ENCODE measurements around the gene ATP1A1. TPM values are rescaled to one million over a fixed set of nuclear protein-coding genes. Genes with fewer than 3 reads are reported as not detected.

ATP1A1 gene
- total and polyA plus RNA-seq, 9 of the 15 experiments (the other 6 are each of a cell fraction or from before 2014, with no cell fraction given): 99.3 to 513 (median 234) TPM

DNA sequence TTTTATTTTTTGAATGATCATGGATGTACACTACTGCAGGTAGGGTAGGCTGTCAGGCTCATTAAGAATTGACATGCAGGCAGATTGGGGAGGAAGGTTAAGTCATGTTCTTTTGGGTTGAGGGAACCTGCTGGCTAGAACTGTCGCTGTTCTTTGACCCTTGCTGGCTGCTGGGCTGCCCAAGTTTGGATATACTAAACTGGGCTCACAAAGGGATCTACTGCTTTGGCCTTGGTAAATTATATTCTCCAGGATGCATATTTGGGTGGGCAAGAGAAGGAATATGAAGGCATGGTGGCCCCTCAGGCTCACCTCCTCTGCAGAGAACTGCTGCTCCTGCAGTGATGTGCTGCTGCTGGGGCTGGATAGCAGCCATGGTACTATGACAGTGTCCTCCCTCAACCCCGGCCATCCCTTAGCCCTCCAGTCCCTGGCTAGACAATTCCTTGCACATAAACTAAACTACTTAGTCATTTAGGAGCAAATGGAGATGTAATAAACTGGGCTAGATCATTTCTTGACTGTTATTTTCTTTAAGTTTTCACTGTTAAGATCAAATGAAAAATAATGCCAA, 6.1 kb downstream of the ATP1A1 start:
- Histone ChIP-seq H3K9me3 (replicated peaks; ENCODE audit: control insufficient read depth, insufficient read depth, low read depth, low read length) (no peaks in the 10 kb centered on the region), H3K36me3 (ENCODE audit: control insufficient read depth, insufficient read depth, low read length) (peaks cover 40% of the 10 kb centered on the region), H3K4me3 (no peak overlapping the region), H3K4me1 (replicated peaks in 1 of 2; ENCODE audit: control insufficient read depth in 2 of 2, insufficient read depth in 2 of 2, low read length in 2 of 2) (peaks cover 10 to 92% of the 10 kb centered on the region in 2 experiments; a peak in 4 of 5 replicates), H3K27me3 (ENCODE audit: control insufficient read depth in 2 of 2, insufficient read depth in 2 of 2, low read length in 2 of 2) (no peaks in the 10 kb centered on the region), H3K27ac (ENCODE audit: extremely low read depth, low read depth, low read length) (no peak overlapping the region), H4K20me1 (replicated peaks; ENCODE audit: control insufficient read depth, insufficient read depth, low read length) (peaks cover 81% of the 10 kb centered on the region), H2AFZ (ENCODE audit: low read depth, low read length) (no peak overlapping the region), H3K9me1 (ENCODE audit: control insufficient read depth, insufficient read depth, low read length) (peaks cover 13% of the 10 kb centered on the region), H3K79me2 (ENCODE audit: control insufficient read depth, insufficient read depth, low read length) (peaks cover 100% of the 10 kb centered on the region), H3K4me2 (ENCODE audit: insufficient read depth, low read length) (no peak overlapping the region), H3K9ac (ENCODE audit: insufficient read depth in 1 of 2, low read depth in 2 of 2, low read length in 2 of 2) (no peak overlapping the region)
- in situ Hi-C loops (cut with MboI): no loop called here
- ChIA-PET POLR2A (interaction anchor here (0.8 to 1.8 kb wide), 2 partner anchors 11 to 30 kb away, joined by 3 to 7 read pairs; no protein-coding TSS in a partner anchor), CTCF (ENCODE audit: low intra/inter-chr PET ratio) (no interaction called here)
- BruUV-seq (replicated peaks): no TSS peak
- 58% methylated on average over 2 of the region's 2 CpGs for WGBS (ENCODE audit: insufficient coverage, low coverage, missing lambda C conversion rate)
- DNase-seq (ENCODE audit: extremely low read depth in 1 of 4, low spot score in 3 of 4): no peak
- no peak for FAIRE-seq
- intact Hi-C loops (cut with micrococcal nuclease): no loop called here
- 0 out of 3 replicates have a peak, but pooled peaks have one; percentile 17 for ATAC-seq
- TF ChIP-seq CUX1 (CRISPR knock-in tag; IDR thresholded peaks at IDR 0.05) (no peak), CHD4 (IDR thresholded peaks at IDR 0.05; ENCODE audit: insufficient read depth, insufficient replicate concordance, low read depth, low read length, poor library complexity, severe bottlenecking) (no peak), PHF21A (IDR thresholded peaks at IDR 0.05; ENCODE audit: borderline replicate concordance, low read depth) (no peak), ZNF449 (CRISPR knock-in tag; IDR thresholded peaks at IDR 0.05) (no peak), NR4A1 (CRISPR knock-in tag; IDR thresholded peaks at IDR 0.05) (no peak), NR4A1 (tag; IDR thresholded peaks at IDR 0.05) (no peak), ZKSCAN3 (CRISPR knock-in tag; IDR thresholded peaks at IDR 0.05) (no peak), ZNF274 (IDR thresholded peaks at IDR 0.05; ENCODE audit: borderline replicate concordance, low read depth, low read length) (no peak)
- TF ChIP-seq, protein P1, sequence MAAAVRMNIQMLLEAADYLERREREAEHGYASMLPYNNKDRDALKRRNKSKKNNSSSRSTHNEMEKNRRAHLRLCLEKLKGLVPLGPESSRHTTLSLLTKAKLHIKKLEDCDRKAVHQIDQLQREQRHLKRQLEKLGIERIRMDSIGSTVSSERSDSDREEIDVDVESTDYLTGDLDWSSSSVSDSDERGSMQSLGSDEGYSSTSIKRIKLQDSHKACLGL (CRISPR knock-in tag; IDR thresholded peaks at IDR 0.05; ENCODE audit: borderline replicate concordance, poor library complexity, severe bottlenecking): no peak
- TF ChIP-seq, protein P2, sequence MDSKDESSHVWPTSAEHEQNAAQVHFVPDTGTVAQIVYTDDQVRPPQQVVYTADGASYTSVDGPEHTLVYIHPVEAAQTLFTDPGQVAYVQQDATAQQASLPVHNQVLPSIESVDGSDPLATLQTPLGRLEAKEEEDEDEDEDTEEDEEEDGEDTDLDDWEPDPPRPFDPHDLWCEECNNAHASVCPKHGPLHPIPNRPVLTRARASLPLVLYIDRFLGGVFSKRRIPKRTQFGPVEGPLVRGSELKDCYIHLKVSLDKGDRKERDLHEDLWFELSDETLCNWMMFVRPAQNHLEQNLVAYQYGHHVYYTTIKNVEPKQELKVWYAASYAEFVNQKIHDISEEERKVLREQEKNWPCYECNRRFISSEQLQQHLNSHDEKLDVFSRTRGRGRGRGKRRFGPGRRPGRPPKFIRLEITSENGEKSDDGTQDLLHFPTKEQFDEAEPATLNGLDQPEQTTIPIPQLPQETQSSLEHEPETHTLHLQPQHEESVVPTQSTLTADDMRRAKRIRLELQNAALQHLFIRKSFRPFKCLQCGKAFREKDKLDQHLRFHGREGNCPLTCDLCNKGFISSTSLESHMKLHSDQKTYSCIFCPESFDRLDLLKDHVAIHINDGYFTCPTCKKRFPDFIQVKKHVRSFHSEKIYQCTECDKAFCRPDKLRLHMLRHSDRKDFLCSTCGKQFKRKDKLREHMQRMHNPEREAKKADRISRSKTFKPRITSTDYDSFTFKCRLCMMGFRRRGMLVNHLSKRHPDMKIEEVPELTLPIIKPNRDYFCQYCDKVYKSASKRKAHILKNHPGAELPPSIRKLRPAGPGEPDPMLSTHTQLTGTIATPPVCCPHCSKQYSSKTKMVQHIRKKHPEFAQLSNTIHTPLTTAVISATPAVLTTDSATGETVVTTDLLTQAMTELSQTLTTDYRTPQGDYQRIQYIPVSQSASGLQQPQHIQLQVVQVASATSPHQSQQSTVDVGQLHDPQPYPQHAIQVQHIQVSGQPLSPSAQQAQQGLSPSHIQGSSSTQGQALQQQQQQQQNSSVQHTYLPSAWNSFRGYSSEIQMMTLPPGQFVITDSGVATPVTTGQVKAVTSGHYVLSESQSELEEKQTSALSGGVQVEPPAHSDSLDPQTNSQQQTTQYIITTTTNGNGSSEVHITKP (IDR thresholded peaks at IDR 0.05; ENCODE audit: partially characterized antibody): no peak
